GM19043 (cell line): ENCODE data around the gene TAF1B.
"Not testable (repeated sequence)": the region's sequence is repeated elsewhere in the genome, so short reads cannot be mapped to it uniquely, and the experiment has no call there.

Experiments used
- ATAC-seq: cut with Tn5 transposase; IDR thresholded peaks from one replicate; pipeline ENCODE4 v1.9.1; 2021; ENCODE audit warnings: low read depth; ENCODE audit not compliant: unreplicated experiment

TAF1B gene

DNA sequence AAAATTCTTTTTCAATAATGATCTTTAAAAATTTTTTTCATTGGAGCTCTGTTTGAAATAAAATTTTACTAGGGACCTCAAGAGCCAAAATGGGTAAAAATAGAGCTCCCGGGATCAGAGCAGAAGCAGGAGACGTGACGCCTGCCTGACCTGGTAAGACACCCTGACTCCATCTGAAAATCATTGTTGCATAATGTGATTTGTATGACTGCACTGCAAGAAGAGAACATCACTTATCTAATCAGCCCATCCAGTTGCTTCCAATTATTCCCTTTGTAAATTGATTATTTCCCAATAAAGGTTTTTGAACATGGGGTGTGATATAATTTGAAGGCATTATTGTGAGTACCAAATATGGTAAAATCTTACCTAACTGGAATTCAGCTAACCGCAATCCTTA lies 17.1 kb upstream of the TAF1B start:
- ATAC-seq: no peak

DNA sequence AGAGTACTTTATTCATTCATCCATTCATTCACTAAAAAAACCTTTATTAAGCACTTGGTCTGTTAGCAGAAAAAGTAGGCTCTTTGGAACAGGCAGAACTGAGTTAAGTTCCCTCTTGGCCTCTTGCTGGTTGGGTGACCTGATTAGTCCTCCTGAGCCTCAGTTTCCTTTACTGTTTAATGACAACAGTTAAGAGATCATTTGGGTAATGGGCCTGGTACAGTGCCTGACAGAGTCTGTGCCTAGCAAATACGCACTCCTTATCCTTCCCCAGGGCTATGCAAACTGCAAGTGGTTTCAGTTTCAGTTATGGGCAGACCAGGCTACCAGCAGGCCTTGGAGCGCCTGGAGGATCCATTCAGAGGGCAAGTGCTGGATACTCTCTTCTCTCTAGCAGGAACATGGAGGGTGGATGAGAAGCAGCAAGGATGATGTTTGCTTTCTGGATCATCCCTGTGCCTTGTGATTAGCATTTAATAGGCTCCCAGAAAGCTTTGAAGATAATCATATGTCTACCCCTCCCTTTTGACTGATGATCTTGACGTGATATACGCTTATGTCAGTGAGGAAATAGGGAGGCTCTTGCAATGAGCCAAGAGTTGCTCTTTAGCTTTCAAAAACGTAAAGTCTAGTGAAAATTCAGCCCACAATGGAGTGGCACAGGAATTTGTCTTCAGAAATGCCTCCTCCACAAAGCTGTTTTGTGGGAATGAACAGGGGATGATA lies 12.4 kb upstream of the TAF1B start:
- no peak for ATAC-seq

DNA sequence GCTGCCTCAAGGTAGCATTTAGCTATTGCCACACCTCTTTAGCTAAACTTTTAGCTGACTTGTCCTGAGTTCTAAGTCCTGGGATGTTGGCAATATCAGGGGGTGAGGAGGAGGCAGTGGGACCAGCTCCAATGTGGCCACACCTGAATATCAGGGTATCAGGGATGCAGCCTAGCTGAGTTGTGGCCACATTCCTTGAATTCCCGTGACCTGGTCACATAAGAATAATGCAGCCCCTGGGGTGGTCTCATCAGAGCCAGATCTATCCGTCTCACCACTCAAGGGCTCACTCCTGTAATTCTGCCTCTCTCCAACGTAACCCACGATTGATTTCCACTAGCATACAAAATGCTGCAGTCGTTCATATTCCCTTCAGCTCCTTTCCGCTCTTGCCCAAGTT lies 11.6 kb upstream of the TAF1B start:
- ATAC-seq: no peak

DNA sequence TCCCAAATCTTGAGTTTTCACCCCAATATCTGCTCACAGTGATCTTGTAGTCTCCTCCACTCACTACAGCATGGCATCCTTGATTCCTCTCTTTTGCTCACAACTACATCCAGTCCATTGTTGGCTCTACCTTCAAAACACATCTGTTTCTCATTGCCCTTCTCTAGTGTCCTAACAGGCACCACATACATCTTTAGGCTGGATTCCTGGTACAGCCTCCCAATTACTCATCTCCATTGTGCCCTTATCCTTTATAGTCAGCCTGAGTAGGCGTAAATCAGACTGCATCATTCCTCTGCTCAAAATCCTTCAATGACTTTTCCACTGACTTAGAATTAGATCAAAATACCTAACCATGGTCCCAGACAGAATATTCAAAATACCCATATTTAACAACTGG lies 10.7 kb upstream of the TAF1B start:
- ATAC-seq: no peak

DNA sequence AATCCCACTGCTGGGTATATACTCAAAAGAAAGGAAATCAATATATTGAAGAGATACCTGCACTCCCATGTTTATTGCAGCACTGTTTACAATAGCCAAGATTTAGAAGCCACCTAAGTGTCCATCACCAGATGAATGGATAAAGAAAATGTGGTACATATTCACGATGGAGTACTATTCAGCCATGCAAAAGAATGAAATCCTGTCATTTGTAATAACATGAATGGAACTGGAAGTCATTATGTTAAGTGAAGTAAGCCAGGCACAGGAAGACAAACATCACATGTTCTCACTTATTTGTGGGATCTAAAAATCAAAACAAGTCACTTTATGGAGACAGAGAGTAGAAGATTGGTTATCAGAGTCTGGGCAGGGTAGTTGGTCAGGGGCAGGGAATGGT lies 8.2 kb upstream of the TAF1B start:
- ATAC-seq: not testable (repeated sequence)

DNA sequence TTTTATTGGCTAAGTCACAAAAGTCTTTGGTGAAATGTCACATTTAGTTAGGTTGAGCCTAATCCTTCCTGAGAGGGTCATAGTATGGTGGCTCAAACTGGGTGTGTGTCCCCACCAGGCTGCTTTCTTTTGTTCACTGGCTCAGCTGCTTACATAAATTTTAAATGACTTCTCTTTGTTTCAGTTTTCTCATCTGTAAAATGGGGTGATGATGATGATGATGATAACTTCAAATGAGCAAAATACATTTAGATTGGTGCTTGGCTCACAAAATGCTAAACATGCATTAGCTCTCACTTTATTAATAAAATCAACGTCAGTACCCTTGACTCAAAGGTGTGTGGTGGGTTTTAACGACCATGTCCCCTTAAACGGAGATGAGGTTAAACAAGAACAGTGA lies 7.2 kb upstream of the TAF1B start:
- ATAC-seq: no peak

DNA sequence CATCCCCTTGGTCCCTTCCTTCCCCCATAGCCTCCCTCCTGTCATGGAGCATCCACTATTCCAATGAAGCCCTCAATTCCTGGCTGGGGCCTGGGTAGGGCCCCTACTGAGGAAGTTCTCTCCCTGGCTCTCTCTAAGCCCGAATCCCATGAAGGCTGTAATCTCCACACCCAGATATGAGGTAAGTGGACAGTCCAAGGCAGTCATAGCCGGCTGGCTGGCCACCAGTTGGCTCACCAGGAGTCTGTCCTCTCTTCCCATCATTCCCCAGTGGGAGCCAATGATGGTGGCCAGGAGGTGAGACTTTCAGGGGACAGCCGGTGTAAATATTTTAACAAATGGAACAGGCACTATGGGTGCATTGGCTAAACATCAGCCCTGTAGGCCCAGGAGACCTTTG lies 6.8 kb upstream of the TAF1B start:
- no peak for ATAC-seq

DNA sequence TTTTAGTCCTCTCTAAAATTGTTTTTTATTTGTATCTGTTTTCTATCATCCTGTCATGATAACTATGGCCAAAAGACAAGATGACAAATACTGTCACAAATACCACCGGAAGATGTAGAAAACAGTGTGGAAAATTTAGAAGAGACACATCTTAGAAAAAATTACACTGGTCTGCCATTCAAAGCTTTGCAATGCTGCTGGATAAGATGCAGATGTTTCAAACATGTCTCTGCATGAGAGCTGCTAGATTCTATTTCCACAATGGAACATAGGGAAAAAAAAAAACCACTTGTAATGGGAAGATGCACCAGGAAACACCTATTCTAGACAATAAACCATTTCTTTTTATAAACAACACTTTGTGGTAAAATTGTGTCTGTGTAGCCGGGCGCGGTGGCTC lies 5.8 kb upstream of the TAF1B start:
- ATAC-seq: no peak

DNA sequence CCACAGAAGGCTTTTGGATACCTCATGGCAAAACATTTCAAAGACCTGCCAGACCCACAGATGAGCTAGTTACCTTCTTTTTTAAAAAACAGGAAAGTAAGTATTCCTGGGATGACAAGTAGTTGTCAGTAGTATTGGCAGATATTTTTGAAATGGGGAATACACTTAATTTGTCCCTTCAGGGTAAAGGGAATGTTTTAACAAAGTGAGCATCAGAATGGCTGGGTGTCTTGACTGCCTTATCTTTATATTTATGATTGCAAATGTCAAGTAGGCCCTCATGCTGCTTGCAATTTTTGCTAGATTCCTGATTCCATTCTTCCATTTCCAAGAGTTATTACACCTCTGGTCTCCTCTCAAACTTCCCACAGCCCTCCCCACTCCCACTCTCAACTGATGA lies 4.9 kb upstream of the TAF1B start:
- no peak for ATAC-seq

DNA sequence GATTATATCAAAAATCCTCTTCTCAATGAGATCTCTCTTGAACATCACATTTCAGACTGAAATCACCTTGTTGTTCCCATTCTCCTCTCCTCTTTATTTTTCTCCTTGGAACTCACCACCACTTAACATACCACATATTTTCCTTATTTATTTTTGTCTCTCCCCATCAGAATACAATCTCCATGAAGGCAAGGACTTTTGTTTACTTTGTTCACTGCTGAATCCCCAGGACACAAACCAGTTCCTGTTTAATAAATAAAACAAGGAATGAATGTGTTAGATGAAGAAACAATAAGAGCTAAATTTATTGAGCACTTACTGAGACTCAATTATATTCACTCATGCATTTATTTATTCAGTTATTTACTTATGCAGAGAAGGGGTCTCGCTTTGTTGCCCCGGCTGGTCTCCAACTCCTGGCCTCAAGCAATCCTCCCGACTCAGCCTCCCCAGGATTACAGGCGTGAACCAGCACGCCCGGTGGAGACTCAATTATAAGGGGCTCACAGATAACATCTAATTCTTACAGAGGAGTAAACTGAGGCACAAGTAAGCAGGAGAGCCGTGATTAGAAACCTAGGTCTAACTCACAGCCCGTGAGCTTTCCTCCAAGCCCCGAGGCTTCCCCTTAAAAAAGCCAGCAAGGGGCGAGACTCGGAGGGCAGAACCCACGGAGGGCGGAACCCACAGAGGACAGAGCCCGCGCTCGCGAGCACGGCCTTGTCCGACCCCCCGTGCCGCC lies 616 bp upstream of the TAF1B start:
- no peak for ATAC-seq

DNA sequence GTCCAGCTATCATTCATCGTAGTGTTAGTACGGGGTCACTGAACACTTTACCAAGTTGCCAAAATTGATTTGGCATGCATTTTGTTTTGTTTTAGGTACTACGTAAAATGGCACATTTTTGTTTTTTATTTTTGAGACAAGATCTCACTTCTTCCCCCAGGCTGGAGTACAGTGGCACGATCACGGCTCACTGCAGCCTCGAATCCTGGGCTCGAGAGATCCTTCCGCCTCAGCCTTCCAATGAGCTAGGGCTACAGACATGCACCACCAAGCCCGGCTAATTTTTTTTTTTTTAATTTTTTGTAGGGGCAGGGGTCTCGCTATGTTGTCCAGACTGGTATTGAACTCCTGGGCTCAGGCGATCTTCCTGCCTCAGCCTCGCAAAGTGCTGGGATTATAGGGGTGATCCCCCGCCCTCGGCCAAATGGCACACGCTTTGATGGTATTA lies 786 bp downstream of the TAF1B start:
- ATAC-seq: no peak

DNA sequence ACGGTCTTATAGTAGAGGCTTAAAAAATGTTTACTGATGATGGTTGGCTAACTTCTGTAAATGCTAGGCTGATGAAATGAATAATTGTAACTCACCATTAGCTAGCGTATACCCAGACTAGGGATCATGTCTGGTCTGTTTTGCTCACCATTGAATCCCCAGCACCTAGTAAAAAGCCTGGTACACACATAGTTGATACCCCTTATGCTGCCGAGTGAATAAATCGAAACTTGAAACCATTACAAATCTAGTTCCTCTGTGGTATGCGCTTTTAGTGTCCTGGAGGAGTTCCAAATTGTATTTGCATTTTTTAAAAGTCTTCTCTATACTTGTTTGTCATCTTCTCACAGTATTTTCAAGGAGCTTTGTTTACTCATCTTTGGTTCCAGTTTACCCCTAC lies 1.3 kb downstream of the TAF1B start:
- no peak for ATAC-seq

DNA sequence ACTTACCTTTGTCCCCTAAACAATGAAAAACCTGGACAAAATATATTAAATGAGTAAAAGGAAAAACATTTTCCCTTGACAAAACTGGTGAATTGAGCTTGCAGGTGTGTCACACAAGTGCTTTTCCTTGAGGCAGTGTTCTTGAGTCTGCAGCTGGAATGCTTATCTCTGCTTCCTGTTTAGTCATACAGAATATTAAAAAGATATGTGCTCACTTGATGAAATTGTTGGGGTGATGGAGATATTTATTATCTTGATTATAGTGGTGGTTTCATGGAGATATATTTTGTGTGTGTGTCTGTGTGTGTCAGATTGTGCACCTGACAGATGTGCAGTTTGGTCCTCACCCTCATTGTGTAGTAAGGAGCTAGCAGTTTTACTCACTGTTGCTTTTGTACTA lies 3.3 kb downstream of the TAF1B start:
- ATAC-seq: no peak

DNA sequence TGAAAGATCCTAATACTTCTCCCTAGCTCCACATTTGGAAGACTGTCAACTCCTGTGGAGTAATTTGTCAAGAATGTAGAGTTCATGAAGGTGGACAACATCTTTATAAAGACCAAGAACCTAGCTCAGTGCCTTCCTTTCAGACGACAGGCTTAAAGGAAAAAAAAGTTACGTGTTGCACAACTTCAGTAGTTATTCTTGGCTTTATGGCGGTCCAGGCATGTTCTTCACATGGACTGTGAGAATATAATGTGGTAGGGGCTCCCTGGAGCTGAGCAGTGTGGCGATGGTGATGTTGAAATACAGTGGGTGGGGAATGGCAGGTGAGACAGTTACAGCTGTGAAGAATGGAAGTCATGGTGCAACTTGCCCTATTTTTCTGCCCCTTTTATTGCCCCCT lies 3.9 kb downstream of the TAF1B start:
- no peak for ATAC-seq

DNA sequence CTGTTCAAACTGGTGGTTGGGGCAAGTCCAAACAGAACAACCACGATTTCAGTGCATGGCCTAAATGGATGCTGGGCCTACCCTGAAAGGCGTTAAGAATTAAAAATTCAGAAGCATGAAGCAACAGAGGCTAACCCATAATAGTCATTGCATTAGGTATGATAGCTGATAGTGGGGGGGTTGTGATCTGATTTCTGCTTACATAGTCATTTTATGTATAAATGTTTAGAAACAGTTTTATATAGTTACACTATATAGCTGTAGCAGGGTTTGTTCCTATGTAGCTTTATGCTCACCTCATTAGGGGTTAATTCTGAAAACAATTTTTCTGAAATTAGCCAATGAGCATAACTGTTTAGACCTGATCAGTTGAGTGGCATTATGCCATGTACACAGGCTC lies 9.6 kb downstream of the TAF1B start:
- ATAC-seq: no peak

DNA sequence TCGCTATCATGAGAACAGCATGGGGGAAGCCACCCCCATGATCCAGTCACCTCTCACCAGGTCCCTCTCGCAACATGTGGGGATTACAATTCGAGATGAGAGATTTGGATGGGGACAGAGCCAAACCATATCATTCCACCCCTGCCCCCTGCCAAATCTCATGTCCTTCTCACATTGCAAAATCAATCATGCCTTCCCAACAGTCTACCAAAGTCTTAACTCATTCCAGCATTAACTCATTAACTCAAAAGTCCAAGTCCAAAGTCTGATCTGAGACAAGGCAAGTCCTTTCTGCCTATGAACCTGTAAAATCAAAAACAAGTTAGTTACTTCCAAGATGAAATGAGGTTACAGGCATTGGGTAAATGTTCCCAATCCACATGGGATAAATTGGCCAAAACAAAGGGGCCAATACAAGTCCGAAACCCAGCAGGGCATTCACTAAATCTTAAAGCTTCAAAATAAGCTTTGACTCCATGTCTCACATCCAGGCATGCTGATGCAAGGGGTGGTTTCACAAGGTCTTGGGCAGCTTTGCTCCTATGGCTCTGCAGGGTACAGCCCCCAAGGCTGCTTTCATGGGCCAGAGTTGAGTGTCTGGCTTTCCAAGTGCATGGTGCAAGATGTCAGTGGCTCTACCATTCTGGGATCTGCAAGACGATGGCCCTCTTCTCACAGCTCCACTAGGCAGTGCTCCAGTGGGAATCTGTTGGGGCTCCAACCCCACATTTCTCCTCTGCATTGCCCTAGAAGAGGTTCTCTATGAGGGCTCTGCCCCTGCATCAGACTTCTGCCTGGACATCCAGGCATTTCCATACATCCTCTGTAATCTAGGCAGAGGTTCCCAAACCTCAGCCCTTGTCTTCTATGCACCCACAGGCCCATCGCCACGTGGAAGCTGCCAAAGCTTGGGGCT lies 14.8 kb downstream of the TAF1B start:
- ATAC-seq: no peak

DNA sequence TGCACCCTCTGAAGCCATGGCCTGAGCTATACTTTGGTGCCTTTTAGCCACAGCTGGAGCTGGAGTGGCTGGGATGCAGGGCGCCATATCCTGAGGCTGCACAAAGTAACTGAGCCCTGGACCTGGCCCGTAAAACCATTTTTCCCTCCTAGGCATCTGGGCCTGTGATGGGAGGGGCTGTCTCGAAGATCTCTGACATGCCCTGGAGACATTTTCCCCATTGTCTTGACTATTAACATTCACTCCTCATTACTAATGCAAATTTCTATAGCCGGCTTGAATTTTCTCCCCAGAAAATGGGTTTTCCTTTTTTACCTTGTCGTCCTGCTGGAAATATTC lies 15.4 kb downstream of the TAF1B start:
- ATAC-seq: no peak

DNA sequence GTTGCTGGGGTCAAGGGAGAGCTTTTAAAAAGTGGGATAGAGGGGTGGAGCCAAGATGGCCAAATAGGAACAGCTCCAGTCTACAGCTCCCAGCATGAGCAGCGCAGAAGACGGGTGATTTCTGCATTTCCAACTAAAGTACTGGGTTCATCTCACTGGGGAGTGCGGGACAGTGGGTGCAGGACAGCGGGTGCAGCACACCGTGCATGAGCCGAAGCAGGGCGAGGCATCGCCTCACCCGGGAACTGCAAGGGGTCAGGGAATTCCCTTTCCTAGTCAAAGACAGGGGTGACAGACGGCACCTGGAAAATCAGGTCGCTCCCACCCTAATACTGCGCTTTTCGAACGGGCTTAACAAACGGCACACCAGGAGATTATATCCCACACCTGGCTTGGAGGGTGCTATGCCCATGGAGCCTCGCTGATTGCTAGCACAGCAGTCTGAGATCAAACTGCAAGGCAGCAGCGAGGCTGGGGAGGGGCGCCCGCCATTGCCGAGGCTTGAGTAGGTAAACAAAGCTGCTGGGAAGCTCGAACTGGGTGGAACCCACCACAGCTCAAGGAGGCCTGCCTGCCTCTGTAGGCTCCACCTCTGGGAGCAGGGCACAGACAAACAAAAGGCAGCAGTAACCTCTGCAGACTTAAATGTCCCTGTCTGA lies 17.8 kb downstream of the TAF1B start:
- not testable (repeated sequence) for ATAC-seq

DNA sequence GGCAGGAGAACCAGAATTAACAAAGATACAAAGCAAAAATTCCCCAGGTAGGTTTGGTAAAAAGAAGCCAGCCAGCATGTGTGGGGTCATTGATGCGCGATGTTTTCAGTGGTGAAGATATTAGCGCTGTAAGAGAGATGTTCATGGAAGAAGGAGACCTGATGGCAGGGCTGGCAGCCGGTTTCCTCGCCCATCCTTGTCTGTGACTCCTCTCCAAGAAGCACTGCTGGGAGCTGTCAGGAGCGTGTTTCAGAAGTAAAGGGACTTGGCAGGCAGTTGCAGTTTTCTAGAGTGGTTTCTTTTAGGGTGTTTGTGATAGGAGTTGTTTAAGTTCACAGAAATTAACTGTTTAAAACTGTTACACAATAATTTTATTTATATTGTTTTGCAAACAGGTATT lies 24.6 kb downstream of the TAF1B start:
- no peak for ATAC-seq

DNA sequence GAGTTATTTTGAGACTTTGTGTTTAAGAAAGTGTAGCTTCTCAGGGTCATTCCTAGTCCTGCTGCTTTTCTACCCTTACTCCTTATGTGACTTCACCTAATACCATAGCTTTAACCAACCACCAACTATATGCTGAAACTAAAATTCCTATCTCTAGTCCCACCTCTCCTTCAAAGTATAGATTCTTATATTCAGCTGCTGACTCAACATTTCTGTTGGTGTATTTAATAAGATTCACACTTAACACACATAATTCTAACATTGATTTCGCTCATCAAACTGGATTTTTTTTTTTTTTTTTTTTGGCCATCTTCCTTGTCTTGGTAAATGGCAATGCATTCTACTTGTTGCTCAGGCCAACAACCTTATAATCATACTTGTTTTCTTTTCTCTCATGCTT lies 30.1 kb downstream of the TAF1B start:
- ATAC-seq: no peak

DNA sequence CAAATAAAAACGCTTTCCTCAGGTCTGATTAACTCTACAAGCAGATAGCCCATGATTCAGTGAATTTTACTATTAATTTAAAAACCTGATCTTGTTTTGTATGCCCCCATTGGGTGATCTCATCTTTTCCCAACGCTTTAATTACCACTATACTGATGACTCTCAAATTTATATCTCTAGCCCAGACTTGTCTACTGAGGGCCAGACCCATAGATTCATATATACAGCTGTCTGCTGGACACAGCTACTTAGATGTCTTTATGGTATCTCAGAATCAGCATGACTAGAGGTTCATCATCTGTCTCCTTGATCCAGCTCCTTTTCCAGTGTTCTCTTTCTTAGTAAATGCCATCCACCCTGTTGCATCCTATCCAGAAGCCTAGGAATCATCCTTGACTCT lies 33.8 kb downstream of the TAF1B start:
- no peak for ATAC-seq
